ENCODE data around the gene RAP1GDS1.

DNA sequence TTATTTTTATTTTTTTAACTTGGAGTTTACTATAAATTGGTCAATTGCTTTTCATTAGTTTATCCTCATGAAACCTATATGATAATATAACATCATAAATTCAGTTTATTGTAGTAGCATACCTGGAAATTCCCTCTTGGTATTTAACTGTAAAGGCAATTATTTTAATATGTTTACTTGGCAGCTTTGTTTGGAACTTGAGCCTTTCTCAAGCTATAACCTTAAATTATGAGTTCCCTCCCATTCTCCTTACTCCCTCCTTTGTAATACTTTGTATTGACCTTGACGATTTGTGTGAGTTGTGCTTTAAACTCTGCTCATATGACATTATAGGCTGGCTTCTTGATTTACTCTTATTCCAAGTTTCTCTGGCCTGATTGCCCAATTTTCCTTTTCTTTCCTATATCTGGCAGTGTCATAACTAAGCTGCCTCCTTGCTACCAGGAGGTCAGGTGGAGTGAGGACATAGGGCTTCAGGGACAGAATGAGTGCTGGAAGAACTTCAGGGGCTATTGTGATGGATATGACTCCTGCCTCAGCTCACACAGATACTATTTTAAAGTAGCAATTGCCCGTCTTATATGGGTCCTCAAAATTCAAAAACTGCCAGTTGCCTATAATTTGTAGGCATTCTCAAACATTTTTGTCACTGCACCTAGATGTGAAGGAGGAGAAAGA lies 77.7 kb downstream of the RAP1GDS1 start:
- TF ChIP-seq BHLHE40 (IDR thresholded peaks at IDR 0.05; ENCODE audit: low read length) (no peak), SP1 (IDR thresholded peaks at IDR 0.05) (no peak), SP1 (CRISPR knock-in tag; IDR thresholded peaks at IDR 0.05) (no peak), ARID3A (IDR thresholded peaks at IDR 0.05; ENCODE audit: low read depth, low read length) (no peak), EP300 (IDR thresholded peaks at IDR 0.05; ENCODE audit: low read depth in 2 of 2, low read length in 2 of 2) (no peak), EP300 (CRISPR knock-in tag; IDR thresholded peaks at IDR 0.05; ENCODE audit: borderline replicate concordance) (no peak), ZNF263 (CRISPR knock-in tag; IDR thresholded peaks at IDR 0.05) (no peak), CENPBD1 (CRISPR knock-in tag; IDR thresholded peaks at IDR 0.05; ENCODE audit: borderline replicate concordance, low read depth) (no peak), ZNF274 (CRISPR knock-in tag; IDR thresholded peaks at IDR 0.05) (no peak), PPARG (CRISPR knock-in tag; conservative IDR thresholded peaks at IDR 0.05) (no peak), ELF4 (CRISPR knock-in tag; IDR thresholded peaks at IDR 0.05; ENCODE audit: borderline replicate concordance) (no peak), MNT (IDR thresholded peaks at IDR 0.05) (no peak), HMG20B (CRISPR knock-in tag; conservative IDR thresholded peaks at IDR 0.05) (no peak), HDAC6 (IDR thresholded peaks at IDR 0.05; ENCODE audit: low read depth, low read length) (no peak)
- TF ChIP-seq, protein P1, sequence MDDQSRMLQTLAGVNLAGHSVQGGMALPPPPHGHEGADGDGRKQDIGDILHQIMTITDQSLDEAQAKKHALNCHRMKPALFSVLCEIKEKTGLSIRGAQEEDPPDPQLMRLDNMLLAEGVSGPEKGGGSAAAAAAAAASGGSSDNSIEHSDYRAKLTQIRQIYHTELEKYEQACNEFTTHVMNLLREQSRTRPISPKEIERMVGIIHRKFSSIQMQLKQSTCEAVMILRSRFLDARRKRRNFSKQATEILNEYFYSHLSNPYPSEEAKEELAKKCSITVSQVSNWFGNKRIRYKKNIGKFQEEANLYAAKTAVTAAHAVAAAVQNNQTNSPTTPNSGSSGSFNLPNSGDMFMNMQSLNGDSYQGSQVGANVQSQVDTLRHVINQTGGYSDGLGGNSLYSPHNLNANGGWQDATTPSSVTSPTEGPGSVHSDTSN (CRISPR knock-in tag; IDR thresholded peaks at IDR 0.05; ENCODE audit: borderline replicate concordance): no peak
- TF ChIP-seq, protein P2, sequence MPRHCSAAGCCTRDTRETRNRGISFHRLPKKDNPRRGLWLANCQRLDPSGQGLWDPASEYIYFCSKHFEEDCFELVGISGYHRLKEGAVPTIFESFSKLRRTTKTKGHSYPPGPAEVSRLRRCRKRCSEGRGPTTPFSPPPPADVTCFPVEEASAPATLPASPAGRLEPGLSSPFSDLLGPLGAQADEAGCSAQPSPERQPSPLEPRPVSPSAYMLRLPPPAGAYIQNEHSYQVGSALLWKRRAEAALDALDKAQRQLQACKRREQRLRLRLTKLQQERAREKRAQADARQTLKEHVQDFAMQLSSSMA (CRISPR knock-in tag; IDR thresholded peaks at IDR 0.05): no peak

All from HepG2 (cell line).